NCI-H2081 (cell line): ENCODE data around the gene REEP3.

Experiments used
- DNase-seq, 2 experiments: peaks; one replicate each; lab custom pipeline; 2025; lab: John Stamatoyannopoulos, UW

Gene REEP3

DNA sequence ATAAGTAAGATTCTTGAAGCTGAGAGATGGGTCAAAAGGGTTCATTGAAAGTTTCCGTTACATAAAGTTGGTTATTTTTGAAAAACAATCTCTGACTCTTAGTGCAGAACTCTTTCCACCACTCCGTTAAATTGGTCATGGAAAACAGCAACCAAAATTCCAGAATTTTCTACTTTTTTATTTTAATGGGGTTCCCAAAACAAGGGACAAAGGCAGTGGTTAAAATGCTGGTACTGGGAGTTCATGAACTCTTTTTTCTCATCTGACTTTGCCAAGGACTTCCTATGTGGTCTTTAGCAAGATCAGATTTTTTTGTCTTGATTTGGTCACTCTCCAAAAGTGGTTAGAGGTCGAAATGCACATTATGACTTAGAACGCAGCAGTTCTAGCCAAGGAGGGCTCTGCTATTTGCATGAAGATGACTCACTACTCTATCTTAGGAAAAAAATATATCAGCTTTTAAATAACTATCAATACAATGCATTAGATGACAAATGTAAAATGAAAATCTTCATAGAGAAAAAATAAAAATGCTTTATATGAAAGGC is 145.7 kb downstream of the REEP3 start:
- no peak for DNase-seq

DNA sequence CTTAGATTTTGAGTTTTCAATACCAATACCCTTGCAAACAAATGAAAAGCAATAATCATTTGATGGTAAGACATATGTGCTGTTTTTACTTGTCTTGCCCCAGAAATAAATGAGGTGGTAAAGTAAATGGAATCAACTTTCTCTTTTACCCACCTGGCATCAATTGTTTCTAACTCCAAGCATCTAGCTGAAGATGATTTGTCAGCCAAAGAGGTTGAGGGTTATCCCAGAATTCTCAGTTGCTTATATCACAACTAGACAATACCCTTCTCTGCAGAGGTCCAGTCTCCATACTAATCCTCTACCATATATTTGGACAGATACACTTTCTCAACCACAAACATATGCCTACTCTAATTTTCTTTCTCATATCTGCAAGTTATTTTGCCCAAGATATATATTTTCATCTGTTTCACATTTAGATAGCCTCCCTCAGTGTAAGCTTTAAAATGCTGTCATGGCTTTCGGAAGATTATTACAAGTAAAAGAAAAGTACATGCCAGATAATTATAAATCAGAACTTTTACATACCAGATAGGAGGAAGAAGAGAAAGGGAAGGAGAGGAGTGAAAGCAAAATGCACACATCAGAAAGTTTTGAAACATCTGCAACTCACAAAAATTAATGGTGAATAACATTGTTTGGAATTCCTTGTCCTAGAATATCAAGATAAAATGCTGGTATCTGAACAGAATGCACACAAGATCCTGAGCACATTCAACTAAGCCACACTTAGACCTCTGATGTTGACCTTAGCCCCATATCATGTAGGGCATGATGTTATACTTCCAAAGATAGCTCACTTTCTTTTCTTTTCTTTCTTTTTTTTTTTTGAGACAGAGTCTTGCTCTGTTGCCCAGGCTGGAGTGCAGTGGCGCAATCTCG is 146.6 kb downstream of the REEP3 start:
- DNase-seq, result no peak

DNA sequence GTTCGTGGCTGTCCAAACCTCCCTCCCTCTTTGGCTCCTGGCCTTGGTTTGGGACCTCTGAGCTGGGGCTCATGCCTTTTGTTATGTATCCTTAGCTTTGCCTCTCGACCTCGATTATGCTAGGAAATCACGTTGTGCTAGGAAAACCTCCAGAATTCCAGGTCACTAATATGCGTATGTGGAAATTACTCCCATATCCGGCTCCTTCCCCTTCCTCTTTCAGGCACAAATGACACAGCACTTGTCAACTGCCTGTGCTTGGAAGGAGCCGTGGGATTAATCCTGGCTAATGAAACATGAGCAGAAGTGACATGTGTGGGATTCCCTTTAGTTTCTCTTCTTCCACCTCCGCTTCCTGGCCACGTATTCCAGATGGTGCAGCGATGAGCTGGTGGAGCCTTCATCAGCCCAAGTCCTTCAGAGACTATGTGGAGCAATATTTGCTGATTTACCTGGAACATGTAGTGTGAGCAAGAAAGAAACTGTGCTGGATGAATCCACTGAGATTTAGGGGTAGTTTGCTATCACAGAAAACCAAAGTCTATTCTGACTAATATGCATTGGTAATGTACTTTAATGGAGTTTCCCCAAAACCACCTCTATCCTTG is 149.2 kb downstream of the REEP3 start:
- DNase-seq, result no peak

DNA sequence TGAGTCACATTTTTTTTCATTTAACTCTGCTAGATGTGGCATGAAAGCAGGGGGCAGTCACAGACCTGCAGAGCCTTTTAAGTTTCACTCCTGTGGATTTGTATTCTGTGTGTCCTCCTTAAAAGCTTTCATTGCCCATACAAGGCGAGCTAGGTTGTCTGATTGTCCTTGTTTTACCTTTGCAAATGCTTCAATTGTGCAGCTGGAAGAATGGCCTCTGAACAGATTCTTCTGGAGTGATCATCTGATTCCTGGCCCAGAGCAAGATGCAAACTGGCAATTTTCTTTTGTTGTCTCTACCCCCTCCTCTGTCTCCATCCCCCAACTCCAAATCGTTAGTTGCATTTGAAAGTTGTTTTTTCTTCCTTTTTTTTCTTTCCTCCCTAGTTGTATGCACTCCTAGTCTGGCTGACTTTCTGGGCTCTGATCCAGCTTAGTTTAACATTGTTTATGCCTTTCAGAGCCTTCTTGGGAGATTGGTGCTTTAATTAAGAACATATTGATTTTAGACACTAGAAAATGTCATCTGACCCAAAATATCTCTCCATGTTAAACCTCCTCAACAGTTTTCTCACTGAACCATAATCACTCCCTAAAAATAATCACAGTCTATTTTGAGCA is 150.2 kb downstream of the REEP3 start:
- DNase-seq, result peak in 1 of 2 experiments; percentile 44

DNA sequence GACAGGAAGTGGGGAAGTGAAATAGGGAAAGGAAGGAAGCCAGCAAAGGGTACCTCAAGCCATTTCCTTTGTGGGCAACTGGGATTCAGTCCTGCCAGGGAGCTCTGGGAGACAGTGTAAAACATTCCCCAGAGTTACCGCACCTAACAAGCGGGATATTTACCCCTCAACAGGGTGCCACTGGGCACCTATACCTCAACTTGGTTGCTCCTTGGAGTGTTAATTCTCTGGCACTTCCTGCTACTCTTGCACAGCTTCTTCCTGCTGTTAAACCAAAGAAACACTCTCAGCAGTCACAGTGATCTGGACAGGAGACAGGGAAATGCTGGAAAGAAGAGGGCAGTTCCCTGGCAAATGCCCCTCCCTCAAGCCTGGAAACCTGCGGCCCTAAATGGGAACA is 151.3 kb downstream of the REEP3 start:
- peak in 1 of 2 experiments; percentile 4 for DNase-seq

DNA sequence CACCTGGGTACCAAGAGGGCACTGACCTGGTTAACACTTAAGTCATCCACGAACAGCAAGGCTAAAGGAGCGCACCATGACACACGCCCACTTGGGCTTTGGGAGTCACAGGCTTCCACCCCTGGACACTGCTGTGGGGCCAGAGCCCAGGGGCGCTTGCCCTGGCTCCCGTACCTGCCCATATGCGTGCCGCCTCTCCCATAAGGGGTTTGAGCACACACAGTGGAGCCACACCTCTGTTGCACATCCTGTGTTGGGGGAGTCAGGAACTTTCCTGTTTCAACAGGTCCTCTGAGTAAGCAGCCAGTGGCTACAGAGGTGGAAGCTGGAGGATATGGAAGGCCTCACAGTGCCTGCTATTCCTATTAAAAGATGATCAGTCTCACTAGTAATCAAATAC is 152.0 kb downstream of the REEP3 start:
- DNase-seq, result no peak

DNA sequence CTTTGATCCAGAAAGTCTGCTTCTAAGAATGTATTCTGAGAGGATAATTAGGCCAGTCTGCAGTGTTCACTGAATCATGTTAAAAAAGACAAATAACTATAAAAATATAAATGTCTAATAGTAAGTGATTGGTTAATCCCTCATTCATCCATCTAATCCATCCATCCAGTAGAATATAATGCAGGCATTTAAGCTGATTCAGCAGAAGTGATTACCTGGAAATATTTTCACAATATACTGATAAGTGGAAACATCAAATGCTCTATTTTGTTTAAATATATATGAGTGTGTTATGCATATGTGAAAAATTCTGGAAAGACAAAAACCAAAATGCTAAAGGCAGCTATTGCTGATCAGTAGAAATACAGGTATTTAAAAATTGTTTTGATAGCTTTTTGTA is 152.6 kb downstream of the REEP3 start:
- no peak for DNase-seq
